Fibroblast of skin of back (primary cell): Measurements from ENCODE around the gene PLA2G2C. TPM values are rescaled to one million over a fixed set of nuclear protein-coding genes. Genes with fewer than 3 reads are reported as not detected.
"Not testable (repeated sequence)": the region's sequence is repeated elsewhere in the genome, so short reads cannot be mapped to it uniquely, and the experiment has no call there.

ENCODE experiments used
- DNase-seq: peaks from one replicate; pipeline ENCODE4 v3.0.0-alpha.2; 2013
- polyA plus RNA-seq, 2 experiments: library from polyadenylated mRNA; unstranded; fragments of 120-200 nt; gene quantifications; one replicate each; pipeline ENCODE4 v1.2.1, GENCODE V29; 2013; ENCODE audit not compliant: insufficient read length in 2 of 2

PLA2G2C gene, protein sequence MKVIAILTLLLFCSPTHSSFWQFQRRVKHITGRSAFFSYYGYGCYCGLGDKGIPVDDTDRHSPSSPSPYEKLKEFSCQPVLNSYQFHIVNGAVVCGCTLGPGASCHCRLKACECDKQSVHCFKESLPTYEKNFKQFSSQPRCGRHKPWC
- polyA plus RNA-seq (2013, experiment 1 of 2; ENCODE audit: insufficient read length): not detected
- not detected for polyA plus RNA-seq (2013, experiment 2 of 2; ENCODE audit: insufficient read length)

DNA sequence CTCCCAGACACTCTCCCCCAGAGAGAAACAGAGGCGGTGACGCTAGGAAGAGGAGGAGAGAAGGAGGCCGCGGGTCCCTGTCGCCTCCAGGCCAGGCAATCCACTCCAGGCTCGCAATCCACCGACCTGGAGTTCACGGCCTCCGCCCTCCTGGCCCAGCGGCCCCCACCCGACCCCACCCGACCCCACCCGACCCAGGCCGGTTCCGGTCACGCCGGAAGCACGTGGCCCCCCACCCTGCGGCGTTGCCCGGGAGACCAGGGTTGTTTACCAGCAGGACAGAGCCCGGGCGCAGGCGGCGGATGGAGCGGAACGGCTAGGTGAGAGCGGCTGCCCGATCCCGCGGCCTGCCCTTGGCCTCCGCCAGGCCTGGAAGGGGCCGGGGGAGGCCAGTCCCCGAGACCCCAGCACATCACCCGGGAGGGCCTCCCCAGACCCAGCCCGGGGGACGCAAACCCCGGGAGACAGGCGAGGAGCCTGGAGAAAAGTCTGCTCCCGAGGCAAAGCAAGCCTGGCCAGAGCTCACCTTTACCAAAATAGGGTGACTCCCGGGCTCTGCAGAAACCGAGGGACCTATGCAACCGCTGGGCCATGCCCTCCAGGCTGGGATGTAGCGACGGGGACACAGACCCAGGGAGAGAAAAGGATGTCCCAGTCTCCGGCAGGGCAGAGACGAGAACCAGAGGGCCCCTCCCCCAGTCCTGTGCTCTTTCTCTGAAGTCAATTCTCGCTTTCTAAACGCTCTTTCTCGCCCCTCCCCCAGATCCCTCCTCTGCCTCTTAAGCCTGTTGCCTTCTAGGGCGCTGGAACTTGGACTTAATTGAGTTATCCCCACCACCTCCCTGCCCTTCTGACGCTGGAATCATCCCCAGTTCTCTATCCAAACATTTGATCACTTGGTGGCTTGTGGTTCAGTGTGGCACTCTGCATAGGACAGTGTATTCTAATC, at the start of gene PLA2G2C, which contains the start of gene UBXN10:
Gene PLA2G2C, minus strand, starts transcription at position 685 of the 949 bp plus-strand sequence. CDS start 9,155 bp downstream, outside the sequence.
Gene UBXN10, plus strand, starts transcription at position 263 of the 949 bp plus-strand sequence. CDS start 4,466 bp downstream, outside the sequence.
- DNase-seq: no peak

DNA sequence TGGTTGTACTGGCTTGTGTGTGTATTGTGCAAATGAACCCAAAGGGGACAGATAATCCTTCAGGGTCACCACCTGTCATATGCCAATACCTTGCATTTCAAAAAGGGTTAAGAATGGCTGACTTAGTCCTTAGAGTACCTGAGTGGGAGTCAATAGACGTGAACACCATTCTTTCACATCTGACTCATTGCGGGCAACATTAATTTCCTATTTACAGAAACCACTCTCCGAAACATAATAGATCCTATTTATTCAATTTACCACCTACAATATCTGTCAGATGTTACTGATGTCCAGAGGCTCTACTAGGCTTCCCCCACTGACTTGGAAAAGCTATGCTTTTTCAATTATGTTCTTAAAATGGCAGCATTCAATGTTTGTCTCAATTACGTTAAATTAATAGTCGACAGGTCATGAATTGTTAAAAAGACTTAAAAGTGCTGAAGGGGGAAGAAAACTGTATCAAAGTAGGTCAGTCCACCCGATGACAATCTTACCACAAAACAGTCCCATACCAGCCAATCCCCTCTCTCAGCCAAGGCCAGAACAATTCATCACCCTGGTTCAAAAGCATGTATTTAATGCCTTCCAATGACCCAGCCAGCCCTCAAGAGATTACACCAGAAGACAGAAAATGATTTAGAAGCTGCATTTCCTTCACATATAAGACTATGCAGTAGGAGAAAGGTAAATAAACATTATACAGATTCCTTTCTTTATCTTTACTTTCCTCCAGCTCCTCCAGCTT, 48.6 kb upstream of the PLA2G2C start:
- DNase-seq: no peak

DNA sequence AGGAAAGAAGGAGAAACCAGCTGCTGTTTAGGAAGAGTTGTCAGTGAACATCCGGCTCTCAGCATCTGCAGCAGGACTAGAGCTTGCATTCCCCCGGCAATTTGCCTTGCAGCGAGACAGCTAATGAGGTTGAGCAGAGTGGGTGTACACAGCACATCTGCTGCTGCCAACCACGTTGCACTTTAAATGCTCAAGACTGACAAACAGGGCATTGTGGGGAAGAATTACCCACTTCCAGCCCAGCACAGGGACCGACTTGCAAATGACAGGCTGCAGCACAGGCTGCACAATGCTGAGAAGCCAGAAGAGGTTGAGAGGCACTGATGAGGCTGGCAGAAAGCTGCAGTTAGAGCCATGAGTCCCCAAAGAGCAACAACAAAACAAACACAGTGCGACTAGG, 47.5 kb upstream of the PLA2G2C start:
- no peak for DNase-seq

DNA sequence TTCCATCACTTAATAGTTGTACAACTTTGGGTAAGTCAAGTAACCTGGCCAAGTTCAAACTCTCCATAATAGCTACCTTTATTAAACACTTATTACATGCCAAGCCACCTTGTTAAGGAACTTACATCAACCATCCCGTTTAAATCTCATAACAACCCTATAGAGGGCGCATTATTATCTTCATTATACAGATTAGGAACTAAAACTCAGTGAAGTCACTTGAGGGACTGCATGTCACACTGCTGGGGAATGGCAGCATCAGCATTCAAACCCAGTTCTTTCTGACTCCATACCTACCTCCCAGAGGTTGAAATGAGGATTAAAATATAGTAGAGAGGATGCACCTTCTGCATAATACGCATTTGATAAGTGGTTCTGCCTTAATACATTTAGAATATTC, 47.1 kb upstream of the PLA2G2C start:
- DNase-seq: peak; percentile 21

DNA sequence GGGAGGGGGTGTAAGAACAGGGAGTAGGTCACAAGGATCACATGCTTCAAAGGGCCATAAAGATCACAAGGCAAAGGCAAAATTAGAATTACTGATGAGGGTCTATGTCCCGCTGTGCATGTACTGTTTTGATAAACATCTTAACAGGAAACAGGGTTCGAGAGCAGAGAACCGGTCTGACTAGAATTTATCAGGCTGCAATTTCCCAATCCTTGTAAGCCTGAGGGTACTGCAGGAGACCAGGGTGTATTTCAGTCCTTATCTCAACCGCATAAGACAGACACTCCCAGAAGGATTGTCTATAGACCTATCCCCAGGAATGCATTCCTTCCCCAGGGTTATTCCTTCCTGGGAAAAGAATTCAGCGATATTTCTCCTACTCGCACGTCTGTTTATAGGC, 46.2 kb upstream of the PLA2G2C start:
- DNase-seq: not testable (repeated sequence)

DNA sequence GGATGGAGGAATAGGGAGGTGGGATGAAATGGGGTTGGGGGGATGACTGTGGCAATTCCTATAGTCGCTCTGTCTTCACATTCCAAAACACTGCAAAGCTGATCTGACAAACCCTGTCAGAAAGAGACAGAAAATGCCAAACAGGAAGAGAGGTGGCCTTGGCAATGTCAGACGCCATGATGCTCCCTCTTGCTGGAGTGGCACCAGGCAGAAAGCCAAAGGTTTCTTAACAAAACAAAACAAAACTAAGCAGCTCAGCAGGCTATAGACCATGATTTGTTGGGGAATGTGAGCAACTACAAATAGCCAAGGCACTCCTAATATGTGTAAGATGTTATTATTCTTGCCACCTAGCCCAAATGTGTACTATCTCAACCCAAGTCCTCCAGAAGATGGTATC, 42.9 kb upstream of the PLA2G2C start:
- peak; percentile 3 for DNase-seq

DNA sequence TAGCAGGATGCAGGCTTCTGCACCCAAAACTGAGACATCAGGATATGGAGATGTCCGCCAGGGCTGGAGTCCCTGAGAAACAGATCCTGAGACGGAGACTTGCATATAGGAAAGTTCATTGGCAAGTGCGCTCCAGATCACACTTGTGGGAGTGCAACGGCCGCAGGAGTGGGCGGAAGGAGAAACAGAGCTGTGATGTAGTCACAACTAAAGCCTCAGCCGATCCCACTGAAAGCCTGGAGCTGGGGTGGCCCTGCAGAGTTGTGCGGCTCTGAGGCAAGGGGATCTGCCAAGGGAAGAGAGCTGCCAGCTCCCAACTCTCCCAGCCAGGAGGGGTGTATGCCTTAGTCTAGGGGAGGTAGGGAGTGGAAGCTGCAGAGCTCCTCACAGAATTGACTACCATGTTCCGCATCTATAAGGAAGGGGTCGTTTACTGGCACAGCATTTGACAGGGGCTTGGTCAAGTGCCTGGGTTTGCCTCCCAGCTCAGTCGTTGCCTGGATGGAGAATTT, 42.1 kb upstream of the PLA2G2C start:
- DNase-seq: no peak

DNA sequence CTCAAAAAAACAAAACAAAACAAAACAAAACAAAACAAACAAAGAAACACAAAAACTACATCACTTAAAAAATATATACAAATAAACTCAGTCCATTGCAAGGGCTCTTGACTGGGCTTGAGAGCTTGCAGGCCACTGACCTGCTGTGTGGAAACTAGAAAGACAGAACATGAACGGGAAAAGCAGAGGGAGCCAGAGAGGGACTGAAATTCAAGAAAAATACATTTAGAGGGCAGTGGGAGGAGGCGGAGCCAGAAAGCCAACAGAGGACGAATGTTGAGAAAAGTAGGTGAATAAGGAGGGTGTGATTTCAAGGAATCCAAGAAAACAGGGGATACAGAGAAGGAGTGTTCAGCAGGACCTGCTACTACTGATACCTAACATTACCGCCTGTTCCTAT, 41.4 kb upstream of the PLA2G2C start:
- DNase-seq: no peak

DNA sequence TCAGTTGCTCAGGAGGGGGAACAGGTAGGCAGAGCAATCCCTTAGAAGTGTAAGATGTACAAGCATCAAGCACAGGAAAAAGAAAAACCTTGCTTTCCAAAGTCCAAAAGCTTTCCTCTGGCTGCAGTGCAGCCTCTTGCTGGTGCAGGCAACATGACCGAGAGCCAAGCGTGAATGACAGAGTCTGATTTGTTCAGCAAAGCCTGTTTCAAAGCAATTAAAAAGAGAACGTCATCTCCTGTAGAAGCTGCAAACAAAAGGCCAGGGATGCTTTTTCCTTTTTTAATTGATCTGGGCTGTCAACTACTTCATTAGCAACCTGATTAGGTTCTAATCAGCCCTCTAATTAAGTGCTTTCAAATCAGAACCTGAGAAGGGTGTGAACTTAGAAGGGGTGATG, 38.2 kb upstream of the PLA2G2C start:
- DNase-seq: no peak

DNA sequence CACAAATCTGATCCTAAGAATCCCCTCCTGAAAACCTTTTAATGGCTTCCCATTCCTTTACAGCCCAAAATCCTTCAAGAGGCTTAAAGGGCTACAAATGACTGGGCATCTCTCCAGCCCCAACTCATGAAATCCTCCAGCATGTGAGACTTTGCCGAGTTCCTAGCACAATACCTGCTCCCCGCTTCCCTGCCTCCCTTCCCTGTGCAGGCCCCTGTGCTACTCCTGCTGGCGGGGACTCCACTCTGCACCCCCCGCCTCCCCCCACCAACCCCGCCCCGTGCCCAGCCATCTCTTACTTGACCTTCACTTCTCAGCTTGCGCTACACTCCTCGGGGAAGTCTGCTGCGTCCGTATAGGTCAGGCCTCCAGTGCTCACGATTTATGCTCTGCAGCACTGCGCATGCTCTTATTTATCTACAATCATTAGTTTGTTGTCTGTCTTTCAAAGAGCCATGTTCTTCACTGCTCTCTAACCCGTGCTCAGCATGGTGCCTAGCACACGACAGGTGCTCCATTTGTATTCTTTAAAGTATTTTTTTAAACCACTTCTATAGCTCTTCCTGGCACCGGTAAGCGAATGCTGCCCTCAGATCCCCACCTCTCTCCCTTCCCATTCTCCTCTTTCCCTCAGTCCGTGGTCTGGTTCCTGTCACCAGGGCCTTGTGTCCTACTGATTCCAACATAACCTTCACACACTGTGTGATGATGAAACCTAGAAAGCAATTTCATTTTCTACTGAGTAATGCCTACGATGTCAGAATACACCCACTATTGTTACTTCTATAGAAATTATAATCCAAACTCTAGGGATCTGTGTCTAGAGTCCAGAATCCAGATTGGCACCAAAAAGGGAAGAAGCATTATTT, 37.5 kb upstream of the PLA2G2C start:
- no peak for DNase-seq

DNA sequence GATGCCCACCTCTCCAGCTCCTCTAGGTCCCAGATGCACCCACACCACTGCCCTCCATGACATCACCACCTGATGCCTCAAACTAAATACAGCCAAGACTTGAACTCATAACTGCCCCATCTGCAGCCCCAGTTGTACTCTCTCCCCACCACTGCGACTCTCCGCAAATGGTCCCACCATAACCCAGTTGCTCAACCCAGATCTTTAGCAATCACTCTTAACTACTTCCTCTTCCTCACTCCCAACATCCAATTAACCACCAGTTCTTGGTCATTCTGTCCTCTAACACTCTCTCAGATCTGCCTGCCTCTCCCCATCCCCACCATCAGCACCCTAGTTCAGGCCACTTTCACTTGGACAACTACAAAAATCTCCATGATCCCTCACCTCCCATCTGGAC, 36.8 kb upstream of the PLA2G2C start:
- no peak for DNase-seq

DNA sequence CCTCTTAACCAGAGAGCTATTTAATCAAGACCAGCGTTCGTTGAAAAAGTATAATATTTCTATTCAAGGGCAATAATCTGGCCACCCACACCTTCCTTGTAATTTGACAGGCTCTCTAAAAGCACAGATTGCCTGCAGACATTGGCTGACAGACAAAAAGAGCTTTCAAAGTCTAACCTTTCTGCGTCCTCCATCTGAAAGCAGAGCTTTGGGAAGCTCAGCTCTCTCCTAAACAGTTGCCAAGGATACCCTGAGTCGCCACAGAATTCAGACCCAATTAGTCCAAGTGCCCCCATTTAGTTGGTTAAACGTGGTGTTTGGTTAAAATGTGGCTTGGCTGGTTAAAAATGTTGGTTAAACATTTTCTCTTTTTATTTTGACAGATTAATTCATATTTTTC, 33.7 kb upstream of the PLA2G2C start:
- no peak for DNase-seq

DNA sequence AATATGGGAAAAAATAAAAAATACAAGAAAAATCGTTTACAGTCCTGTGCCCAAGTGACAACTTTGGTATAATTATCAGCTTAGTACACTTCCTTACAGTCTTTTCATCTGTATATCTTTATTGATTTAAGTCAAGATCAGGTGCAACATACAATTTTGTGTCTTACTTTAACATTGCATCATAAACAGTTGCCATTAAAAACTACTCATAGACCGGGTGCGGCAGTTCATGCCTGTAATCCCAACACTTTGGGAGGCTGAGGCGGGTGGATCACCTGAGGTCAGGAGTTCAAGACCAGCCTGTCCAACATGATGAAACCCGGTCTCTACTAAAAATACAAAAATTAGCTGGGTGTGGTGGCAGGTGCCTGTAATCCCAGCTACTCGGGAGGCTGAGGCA, 32.7 kb upstream of the PLA2G2C start:
- DNase-seq: not testable (repeated sequence)

DNA sequence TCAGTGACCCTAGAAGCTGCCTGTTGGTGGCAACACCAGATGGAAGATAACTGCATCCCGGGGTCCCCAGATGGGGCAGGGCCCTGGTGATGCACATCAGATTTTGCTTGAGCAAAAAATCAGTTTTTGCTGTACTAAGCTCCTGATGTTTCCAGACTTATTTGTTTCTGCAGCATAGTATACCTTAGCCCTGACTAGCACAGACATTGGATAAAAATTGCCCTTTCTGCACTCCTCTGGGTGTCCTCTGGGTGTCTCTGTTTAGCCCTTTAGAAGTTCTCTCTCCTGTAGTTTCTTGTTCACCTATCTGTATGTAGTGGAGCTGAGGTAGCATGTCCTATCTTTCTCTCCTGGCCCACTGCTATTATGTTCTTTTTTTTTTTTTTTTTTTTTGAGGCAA, 30.3 kb upstream of the PLA2G2C start:
- peak; percentile 5 for DNase-seq

DNA sequence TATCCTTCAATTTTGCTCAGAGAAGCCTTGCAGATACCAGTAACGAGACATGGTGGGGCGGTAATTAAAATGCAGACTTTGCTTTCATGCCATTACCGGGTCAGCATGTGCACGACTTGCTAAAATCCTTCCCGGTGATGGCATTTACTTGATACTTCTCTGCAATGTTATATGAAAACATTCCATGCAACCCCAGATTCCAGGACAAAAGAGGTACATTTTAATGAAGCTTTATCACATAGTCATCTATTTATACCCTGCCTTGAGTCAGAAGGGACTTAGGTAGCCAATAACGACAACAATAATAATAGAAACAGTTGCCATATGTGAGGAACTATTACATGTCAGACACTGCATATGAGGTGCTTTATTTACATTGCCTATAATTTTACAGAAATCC, 29.4 kb upstream of the PLA2G2C start:
- no peak for DNase-seq

DNA sequence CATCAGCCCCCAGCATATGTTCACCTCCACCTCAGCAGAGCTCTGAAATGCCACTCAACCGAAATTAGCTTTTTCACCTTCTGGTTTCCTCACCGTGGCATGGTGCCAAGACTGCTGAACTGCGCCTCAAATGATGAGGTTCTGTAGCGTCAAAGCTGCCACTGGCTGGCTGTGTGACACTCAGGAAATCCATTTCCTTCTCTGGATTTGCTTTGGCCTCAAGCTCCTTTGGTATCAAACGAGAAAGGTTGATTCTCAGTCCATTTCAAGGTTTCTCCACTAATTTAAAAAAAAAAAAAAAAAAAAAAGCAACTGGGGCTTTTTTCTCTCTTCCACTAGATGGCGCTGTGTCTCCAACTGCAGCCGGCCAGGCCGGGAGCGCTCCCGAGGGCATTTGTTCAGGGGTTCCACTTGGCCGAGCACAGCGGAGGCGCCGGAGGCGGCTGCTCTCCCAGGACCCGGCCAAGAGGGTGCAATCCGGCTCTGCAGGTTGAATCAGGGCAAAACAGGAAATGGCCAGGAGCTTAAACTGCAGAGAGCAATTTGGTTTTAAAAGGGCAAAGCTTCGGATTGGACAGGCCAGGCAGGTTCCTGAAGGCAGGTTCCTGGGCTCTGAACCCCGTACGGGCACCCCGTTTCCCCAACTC, 26.5 kb upstream of the PLA2G2C start:
- peak; percentile 49 for DNase-seq

DNA sequence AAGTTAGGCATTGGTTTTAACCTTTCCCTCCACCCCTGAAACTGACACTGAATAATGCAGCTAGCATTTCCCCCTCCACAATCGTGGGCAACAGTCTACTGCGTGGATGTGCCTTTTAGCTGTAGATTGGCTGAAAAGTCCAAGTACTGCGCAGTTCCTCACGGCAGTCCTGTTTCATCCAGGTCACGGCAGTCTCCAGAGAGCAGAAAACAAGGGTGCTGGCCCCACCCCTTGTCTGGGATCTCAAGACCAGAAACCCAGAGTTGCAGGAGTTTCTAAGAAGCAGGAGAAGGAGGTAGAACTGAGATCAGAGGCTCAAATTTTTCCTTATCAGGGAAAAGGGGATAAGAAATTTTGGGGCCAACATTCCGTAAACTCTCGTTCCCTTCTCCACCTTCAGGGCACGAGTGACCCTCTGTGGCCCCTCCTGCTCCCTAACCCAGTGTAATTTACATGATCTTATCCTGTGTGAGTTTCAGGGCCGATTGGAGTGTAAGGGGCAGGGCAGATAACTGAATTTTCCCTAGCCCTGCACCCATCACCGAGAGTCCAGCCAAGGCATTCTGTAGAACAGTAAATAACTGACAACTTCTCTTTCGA, 25.9 kb upstream of the PLA2G2C start:
- DNase-seq: no peak

DNA sequence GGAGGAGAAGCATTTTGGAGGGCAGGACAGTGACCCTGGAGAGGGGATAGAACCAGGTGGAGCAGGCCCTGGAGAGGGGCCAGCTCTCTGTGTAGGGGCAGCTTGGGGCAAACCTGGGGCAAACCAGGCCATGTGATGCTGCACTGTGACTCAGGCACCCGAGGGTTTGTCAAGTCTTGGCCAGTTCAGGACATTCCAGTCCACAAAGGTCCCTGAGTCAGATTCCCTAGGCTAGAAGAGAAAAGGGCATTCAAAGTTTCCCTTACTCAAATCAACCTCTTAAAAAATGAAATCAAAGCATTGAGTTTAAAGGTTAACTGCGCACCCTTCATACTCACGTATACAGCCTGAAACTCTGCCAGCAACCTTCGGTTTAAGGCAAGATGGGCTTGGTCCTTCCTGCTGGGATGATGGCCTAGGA, 25.2 kb upstream of the PLA2G2C start:
- no peak for DNase-seq

DNA sequence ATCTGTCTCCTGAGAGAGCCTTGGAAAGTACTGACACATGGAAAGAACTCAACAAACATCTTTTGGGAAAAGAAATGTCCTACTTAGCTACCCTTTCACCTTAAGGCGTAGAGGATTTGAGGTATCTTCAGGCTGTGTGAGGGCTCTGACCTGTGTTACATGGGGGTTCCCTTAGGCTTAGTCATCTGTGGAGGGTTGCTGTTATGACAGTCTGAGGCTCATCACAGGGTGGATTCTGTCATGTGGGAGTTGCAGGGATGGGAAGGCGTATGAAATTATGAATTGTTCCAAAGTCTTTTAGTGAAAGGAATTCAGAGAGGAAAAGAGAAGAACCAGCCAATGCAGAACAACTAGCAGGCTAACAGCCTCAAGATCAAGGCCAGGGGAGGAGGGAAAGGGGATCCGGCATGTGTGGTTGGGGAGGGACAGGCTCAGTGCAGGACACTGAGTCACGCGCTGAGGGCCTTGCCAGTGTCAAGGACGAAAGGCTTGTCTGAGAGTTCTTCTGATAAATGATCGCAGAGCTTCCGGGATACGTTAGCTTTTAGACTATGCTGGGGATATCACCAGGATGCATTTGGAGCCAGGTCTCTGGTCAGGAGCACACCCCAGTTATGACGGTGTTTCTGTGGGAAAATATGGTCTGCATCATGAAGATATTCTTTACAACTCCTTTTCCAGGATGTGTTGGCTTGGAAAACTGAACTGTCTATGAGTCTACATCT, 24.6 kb upstream of the PLA2G2C start:
- DNase-seq: no peak

DNA sequence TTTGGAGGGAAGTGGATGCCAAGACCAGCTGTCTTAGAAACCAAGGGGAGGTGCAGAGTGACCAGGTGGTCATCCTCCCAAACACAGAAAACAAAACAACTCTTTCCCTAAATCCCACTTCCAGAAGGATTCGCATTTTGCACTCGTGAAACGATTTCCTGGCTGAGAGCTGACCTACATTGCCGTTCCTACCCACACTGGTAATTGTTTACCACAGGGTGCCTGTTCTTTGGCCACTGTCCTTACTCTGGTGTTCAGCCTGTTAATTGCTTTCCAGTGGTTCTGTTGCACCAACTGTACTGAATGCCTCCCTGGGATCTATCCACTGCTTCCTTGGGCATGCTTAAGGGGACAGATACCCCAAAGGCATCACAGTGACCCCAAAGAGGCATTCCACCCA, 23.2 kb upstream of the PLA2G2C start:
- no peak for DNase-seq
